Endothelial cell (in vitro differentiated cells): Measurements from ENCODE around the gene BACE1-AS. TPM values are rescaled to one million over a fixed set of nuclear protein-coding genes. Genes with fewer than 3 reads are reported as not detected.
A peak's percentile ranks its signal among the peaks of the same experiment; 100 is the strongest.

ENCODE experiments used
- DNase-seq: peaks from one replicate; pipeline ENCODE4 v3.0.0; 2021; ENCODE audit warnings: low spot score
- H3K27ac Mint-ChIP-seq: one replicate; pipeline ENCODE4 v1.8.0; 2021; ENCODE audit warnings: mixed read lengths, inconsistent platforms; ENCODE audit not compliant: unreplicated experiment
- H3K27me3 Mint-ChIP-seq: one replicate; pipeline ENCODE4 v1.8.0; 2021; ENCODE audit warnings: mild to moderate bottlenecking, moderate library complexity, mixed read lengths, inconsistent platforms; ENCODE audit not compliant: unreplicated experiment
- H3K36me3 Mint-ChIP-seq: one replicate; pipeline ENCODE4 v1.8.0; 2021; ENCODE audit warnings: mild to moderate bottlenecking, low read depth, mixed read lengths, inconsistent platforms; ENCODE audit not compliant: unreplicated experiment
- H3K4me1 Mint-ChIP-seq: one replicate; pipeline ENCODE4 v1.8.0; 2021; ENCODE audit warnings: mild to moderate bottlenecking, mixed read lengths, inconsistent platforms; ENCODE audit not compliant: unreplicated experiment
- H3K4me3 Mint-ChIP-seq: one replicate; pipeline ENCODE4 v1.8.0; 2021; ENCODE audit warnings: mild to moderate bottlenecking, mixed read lengths, inconsistent platforms; ENCODE audit not compliant: unreplicated experiment
- H3K9me3 Mint-ChIP-seq: one replicate; pipeline ENCODE4 v1.8.0; 2021; ENCODE audit warnings: mixed read lengths, inconsistent platforms; ENCODE audit not compliant: unreplicated experiment
- total RNA-seq: library from RNA; stranded (reverse); fragmentation: NEBNext Ultra II Directional; extraction: Animal tissue kit (Norgen Biotek cat#: 25700); gene quantifications from one replicate; pipeline ENCODE4 v1.2.1, GENCODE V29; 2021; ENCODE audit not compliant: unreplicated experiment
- TF ChIP-seq, protein P1 (sequence below): fragments of 200-600 bp; sonication (generic); IDR thresholded peaks from one replicate; pipeline ENCODE4 v1.5.0; 2021; ENCODE audit warnings: antibody characterized with exemption; ENCODE audit not compliant: unreplicated experiment

Gene BACE1-AS
- total RNA-seq, 1 donor from 2014 or later = 10.2 TPM

DNA sequence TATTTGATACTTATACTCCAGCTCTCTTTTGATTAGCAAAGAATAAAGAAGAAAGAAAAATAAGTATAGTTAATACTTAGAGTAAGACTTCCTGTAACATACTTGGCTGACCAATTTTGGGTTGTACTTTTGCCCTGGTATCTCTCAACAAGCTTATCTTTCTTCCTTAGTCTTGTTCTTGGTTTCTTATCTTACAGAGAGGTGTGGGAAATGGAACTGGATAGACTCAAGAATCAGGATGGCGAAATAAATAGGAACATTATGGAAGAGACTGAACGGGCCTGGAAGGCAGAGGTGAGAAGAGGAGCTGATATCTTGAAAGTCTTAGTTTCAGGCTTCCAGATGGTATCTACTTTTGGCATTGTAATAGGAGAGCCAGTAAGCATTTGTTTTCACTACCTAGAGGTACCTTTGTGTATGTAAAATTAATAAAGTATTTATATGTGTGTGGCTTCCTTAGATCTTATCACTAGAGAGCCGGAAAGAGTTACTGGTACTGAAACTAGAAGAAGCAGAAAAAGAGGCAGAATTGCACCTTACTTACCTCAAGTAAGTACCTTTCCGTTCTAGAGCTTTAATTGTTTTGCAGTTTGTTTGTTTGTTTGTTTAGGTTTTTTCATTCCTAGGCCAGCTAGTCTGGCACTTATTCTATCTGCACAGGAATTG lies 11.3 kb upstream of the BACE1-AS start:
- Mint-ChIP-seq H3K27ac (no peak overlapping the region), H3K27me3 (no peaks in the 10 kb centered on the region), H3K36me3 (peaks cover 19% of the 10 kb centered on the region), H3K4me3 (no peak overlapping the region), H3K4me1 (no peaks in the 10 kb centered on the region), H3K9me3 (no peaks in the 10 kb centered on the region)
- TF ChIP-seq, protein P1, sequence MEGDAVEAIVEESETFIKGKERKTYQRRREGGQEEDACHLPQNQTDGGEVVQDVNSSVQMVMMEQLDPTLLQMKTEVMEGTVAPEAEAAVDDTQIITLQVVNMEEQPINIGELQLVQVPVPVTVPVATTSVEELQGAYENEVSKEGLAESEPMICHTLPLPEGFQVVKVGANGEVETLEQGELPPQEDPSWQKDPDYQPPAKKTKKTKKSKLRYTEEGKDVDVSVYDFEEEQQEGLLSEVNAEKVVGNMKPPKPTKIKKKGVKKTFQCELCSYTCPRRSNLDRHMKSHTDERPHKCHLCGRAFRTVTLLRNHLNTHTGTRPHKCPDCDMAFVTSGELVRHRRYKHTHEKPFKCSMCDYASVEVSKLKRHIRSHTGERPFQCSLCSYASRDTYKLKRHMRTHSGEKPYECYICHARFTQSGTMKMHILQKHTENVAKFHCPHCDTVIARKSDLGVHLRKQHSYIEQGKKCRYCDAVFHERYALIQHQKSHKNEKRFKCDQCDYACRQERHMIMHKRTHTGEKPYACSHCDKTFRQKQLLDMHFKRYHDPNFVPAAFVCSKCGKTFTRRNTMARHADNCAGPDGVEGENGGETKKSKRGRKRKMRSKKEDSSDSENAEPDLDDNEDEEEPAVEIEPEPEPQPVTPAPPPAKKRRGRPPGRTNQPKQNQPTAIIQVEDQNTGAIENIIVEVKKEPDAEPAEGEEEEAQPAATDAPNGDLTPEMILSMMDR = no peak
- no peak for DNase-seq

DNA sequence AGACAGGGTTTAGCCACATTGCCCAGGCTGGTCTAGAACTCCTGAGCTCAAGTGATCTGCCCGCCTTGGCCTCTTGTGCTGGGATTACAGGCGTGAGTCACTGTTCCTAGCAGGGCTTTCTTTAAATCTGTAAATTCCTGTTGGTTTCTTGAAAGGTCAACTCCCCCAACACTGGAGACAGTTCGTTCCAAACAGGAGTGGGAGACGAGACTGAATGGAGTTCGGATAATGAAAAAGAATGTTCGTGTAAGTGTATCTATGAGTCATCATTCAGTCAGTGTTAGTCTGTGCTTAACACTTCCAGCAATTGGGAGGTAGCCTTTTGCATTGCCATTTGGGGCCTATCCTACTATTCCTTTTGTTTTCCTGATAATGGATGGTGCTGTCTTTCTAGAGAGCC lies 10.0 kb upstream of the BACE1-AS start:
- TF ChIP-seq, protein P1 = no peak
- Mint-ChIP-seq H3K27me3 (no peaks in the 10 kb centered on the region), H3K27ac (no peak overlapping the region), H3K36me3 (peaks cover 21% of the 10 kb centered on the region), H3K9me3 (no peaks in the 10 kb centered on the region), H3K4me3 (no peak overlapping the region), H3K4me1 (no peaks in the 10 kb centered on the region)
- DNase-seq = no peak

DNA sequence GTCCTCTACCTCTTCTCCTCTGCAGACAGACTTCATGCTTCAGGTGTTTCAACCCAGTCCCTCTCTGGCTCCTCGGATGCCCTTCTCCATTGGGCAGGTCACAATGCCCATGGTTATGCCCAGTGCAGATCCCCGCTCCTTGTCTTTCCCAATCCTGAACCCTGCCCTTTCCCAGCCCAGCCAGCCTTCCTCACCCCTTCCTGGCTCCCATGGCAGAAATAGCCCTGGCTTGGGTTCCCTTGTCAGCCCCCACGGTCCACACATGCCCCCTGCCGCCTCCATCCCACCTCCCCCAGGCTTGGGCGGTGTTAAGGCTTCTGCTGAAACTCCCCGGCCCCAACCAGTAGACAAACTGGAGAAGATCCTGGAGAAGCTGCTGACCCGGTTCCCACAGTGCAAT lies 9.3 kb upstream of the BACE1-AS start:
- no peak overlapping the region for H3K27ac Mint-ChIP-seq
- DNase-seq = no peak
- H3K9me3 Mint-ChIP-seq = no peaks in the 10 kb centered on the region
- TF ChIP-seq, protein P1 = no peak
- peaks cover 4% of the 10 kb centered on the region for H3K4me1 Mint-ChIP-seq
- H3K4me3 Mint-ChIP-seq = peak overlapping the region; percentile 19
- H3K27me3 Mint-ChIP-seq = no peaks in the 10 kb centered on the region
- peaks cover 21% of the 10 kb centered on the region for H3K36me3 Mint-ChIP-seq

DNA sequence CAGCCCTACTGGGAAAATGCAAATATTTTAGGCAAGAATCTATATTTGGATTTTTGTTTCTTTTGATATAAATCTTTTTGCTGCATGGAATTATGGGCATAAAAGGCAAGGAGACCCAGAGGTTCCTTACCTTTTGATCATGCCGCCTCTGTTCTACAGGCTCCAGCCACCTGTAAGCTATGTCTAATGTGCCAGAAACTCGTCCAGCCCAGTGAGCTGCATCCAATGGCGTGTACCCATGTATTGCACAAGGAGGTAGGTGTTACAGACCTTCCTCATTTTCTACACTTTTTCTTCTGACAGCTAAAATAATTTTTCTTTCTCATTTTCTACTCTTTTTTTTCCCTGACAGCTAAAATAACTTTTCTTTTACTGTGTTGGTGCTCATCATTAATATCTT lies 8.2 kb upstream of the BACE1-AS start:
- peaks cover 4% of the 10 kb centered on the region for H3K4me1 Mint-ChIP-seq
- no peaks in the 10 kb centered on the region for H3K9me3 Mint-ChIP-seq
- no peak for DNase-seq
- no peak overlapping the region for H3K4me3 Mint-ChIP-seq
- no peak overlapping the region for H3K27ac Mint-ChIP-seq
- no peaks in the 10 kb centered on the region for H3K27me3 Mint-ChIP-seq
- H3K36me3 Mint-ChIP-seq = peaks cover 25% of the 10 kb centered on the region
- TF ChIP-seq, protein P1 = no peak

DNA sequence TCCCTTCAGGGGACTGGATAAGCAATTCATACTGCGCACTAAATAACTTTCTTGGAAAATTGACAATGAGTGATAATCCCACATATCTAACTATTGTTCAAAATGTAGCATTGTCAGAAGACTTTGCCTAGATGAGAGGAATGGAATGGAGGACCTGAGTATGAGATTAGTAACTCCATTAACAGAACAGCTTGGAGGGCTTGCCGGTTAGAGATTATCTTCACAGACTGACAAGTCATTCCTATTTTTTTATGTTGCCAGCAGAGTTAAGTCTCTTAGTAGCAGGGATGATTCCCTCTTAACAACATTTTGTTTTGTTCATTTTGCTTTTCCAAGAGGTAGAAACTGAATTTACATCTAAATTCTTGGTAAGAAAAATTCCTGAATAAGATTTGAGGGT lies 7.1 kb upstream of the BACE1-AS start:
- TF ChIP-seq, protein P1 = no peak
- Mint-ChIP-seq H3K4me1 (peaks cover 4% of the 10 kb centered on the region), H3K36me3 (peaks cover 36% of the 10 kb centered on the region)

More for the DNA sequence above, 7.1 kb upstream of the BACE1-AS start:
- Mint-ChIP-seq H3K27me3 (no peaks in the 10 kb centered on the region), H3K27ac (no peak overlapping the region), H3K4me3 (no peak overlapping the region), H3K9me3 (no peaks in the 10 kb centered on the region)
- DNase-seq = no peak
